Natural killer cell (primary cell): ENCODE data around the gene GATA6. TPM values are rescaled to one million over a fixed set of nuclear protein-coding genes. Genes with fewer than 3 reads are reported as not detected.

Experiments
- ATAC-seq, 3 donors: fragments of 150-1000 bp in 2 of 3; fragments of 200-7000 bp in 1 of 3; cut with Tn5 transposase; 1 replicate in 1 of 3; 2 replicates in 2 of 3; pipeline ENCODE4 v1.10.0; 2021; ENCODE audit warnings: mild to moderate bottlenecking in 2 of 3, moderate library complexity in 2 of 3
- DNase-seq, 2 donors: peaks; one replicate each; pipeline versions ENCODE4 v3.0.0 to v3.0.0-alpha.2; 2013 to 2021; ENCODE audit warnings: mixed read lengths in 1 of 2
- H3K27ac ChIP-seq: one replicate; pipeline ENCODE4 v1.5.1; 2013; ENCODE audit warnings: mild to moderate bottlenecking, low read length
- H3K27me3 ChIP-seq: one replicate; pipeline ENCODE4 v1.6.1; 2013; ENCODE audit warnings: low read length; ENCODE audit not compliant: control insufficient read depth, insufficient read depth
- H3K36me3 ChIP-seq: one replicate; pipeline ENCODE4 v1.6.1; 2013; ENCODE audit warnings: low read length; ENCODE audit not compliant: control insufficient read depth, insufficient read depth
- H3K4me1 ChIP-seq: one replicate; pipeline ENCODE4 v1.6.1; 2013; ENCODE audit warnings: low read length; ENCODE audit not compliant: control insufficient read depth, insufficient read depth
- H3K4me3 ChIP-seq: one replicate; pipeline ENCODE4 v1.5.1; 2013; ENCODE audit warnings: low read length
- H3K9me3 ChIP-seq: one replicate; pipeline ENCODE4 v1.6.1; 2013; ENCODE audit warnings: low read length; ENCODE audit not compliant: control insufficient read depth, insufficient read depth
- H3K27ac Mint-ChIP-seq, 2 donors: one replicate each; pipeline ENCODE4 v1.8.0; 2022; ENCODE audit warnings: mild to moderate bottlenecking in 2 of 2, mixed read lengths in 2 of 2, moderate library complexity in 1 of 2
- H3K27me3 Mint-ChIP-seq, 2 donors: one replicate each; pipeline ENCODE4 v1.8.0; 2022; ENCODE audit warnings: low read depth in 2 of 2, mixed read lengths in 2 of 2
- H3K36me3 Mint-ChIP-seq: one replicate; pipeline ENCODE4 v1.8.0; 2022; ENCODE audit warnings: mixed read lengths
- H3K4me1 Mint-ChIP-seq, 2 donors: one replicate each; pipeline ENCODE4 v1.8.0; 2022; ENCODE audit warnings: mixed read lengths in 2 of 2
- H3K4me3 Mint-ChIP-seq: one replicate; pipeline ENCODE4 v1.8.0; 2022; ENCODE audit warnings: mild to moderate bottlenecking, moderate library complexity, mixed read lengths
- H3K9me3 Mint-ChIP-seq, 2 donors: one replicate each; pipeline ENCODE4 v1.8.0; 2022; ENCODE audit warnings: mixed read lengths in 2 of 2
- WGBS: methylation state at CpG from one replicate; pipeline ENCODE4 v1.1.7; 2013; ENCODE audit warnings: missing lambda C conversion rate; ENCODE audit not compliant: insufficient coverage; 5-methylcytosine and 5-hydroxymethylcytosine counted together
- intact Hi-C: fragments of 100-400 bp; cut with micrococcal nuclease; formaldehyde crosslinking; loops from one replicate; pipeline ENCODE4 v1.14.2; 2022
- total RNA-seq, 4 donors: library from RNA; stranded (reverse); fragments of 120-200 nt in 1 of 4; gene quantifications; one replicate each; pipeline versions ENCODE4 v1.2.3 to v1.2.4, GENCODE V29; 2013 to 2022
- TF ChIP-seq, protein P1 (sequence below): fragments of 200-600 bp; IDR thresholded peaks from one replicate; pipeline ENCODE4 v1.8.0; 2022; ENCODE audit warnings: antibody characterized with exemption

Gene GATA6
- total RNA-seq, 3 donors from 2014 or later (not counting 1 experiment from before 2014, with no cell fraction given): 0.54 to 1.1 (median 1.0) TPM

DNA sequence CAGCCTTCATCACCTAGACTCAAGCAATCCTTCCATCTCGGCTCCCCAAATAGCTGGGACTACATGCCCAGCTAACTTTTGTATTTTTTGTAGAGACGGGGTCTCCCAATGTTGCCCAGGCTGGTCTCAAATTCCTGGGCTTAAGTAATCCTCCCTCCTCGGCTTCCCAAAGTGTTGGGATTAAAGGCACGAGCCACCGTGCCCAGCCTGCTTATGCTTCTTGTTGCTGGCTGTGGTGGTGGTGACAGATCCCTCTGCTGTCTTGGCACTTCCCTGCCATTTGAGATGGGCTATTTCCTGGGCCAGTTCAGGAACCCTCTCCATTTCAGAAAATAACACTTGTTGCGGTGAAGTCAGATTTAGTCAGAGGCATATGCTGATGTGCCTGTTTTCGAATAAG, 28.8 kb downstream of the GATA6 start:
- ATAC-seq (no peak), DNase-seq (no peak)
- Histone ChIP-seq H3K4me1 (no peaks in the 10 kb centered on the region), H3K9me3 (no peaks in the 10 kb centered on the region), H3K27me3 (no peaks in the 10 kb centered on the region), H3K36me3 (no peaks in the 10 kb centered on the region), H3K4me3 (no peak overlapping the region), H3K27ac (no peak overlapping the region)
- no peak overlapping the region for H3K4me3 Mint-ChIP-seq
- H3K27ac Mint-ChIP-seq: no peak overlapping the region
- no peaks in the 10 kb centered on the region for H3K9me3 Mint-ChIP-seq
- H3K36me3 Mint-ChIP-seq: no peaks in the 10 kb centered on the region
- H3K27me3 Mint-ChIP-seq: peaks cover 34 to 46% of the 10 kb centered on the region in 2 donors
- TF ChIP-seq, protein P1, sequence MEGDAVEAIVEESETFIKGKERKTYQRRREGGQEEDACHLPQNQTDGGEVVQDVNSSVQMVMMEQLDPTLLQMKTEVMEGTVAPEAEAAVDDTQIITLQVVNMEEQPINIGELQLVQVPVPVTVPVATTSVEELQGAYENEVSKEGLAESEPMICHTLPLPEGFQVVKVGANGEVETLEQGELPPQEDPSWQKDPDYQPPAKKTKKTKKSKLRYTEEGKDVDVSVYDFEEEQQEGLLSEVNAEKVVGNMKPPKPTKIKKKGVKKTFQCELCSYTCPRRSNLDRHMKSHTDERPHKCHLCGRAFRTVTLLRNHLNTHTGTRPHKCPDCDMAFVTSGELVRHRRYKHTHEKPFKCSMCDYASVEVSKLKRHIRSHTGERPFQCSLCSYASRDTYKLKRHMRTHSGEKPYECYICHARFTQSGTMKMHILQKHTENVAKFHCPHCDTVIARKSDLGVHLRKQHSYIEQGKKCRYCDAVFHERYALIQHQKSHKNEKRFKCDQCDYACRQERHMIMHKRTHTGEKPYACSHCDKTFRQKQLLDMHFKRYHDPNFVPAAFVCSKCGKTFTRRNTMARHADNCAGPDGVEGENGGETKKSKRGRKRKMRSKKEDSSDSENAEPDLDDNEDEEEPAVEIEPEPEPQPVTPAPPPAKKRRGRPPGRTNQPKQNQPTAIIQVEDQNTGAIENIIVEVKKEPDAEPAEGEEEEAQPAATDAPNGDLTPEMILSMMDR: no peak
- intact Hi-C loops: no loop called here
- WGBS: 89% methylated on average over 6 of the region's 7 CpGs
- no peaks in the 10 kb centered on the region for H3K4me1 Mint-ChIP-seq

DNA sequence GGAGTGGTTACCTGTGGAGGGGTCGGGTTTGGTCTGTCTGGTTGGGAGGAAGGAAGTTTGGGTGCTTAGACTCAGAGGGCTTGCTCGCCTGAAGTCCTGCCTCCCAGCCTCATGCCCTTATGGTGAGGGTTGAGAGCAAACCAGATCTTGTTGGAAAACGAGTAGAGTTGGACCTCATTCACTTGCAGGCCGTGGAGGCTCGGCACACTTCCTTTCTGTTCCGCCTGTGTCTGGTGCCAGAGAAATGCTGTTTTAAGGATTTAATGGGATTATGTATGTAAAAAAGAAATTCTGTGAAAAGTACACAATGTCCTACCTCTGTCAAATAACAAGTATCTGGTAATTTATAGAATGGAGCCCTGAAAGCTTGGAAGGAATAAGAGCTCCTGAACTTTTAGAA, 29.6 kb downstream of the GATA6 start:
- TF ChIP-seq, protein P1: no peak
- no peak for ATAC-seq
- WGBS: 43% methylated on average over 6 of the region's 6 CpGs
- Mint-ChIP-seq H3K4me3 (no peak overlapping the region), H3K9me3 (no peaks in the 10 kb centered on the region), H3K36me3 (no peaks in the 10 kb centered on the region), H3K4me1 (no peaks in the 10 kb centered on the region), H3K27me3 (peaks cover 28 to 48% of the 10 kb centered on the region in 2 donors), H3K27ac (no peak overlapping the region)
- no peaks in the 10 kb centered on the region for H3K27me3 ChIP-seq
- H3K4me3 ChIP-seq: no peak overlapping the region
- H3K9me3 ChIP-seq: no peaks in the 10 kb centered on the region
- no peak for DNase-seq
- H3K4me1 ChIP-seq: no peaks in the 10 kb centered on the region
- intact Hi-C loops: no loop called here
- no peak overlapping the region for H3K27ac ChIP-seq
- H3K36me3 ChIP-seq: no peaks in the 10 kb centered on the region

DNA sequence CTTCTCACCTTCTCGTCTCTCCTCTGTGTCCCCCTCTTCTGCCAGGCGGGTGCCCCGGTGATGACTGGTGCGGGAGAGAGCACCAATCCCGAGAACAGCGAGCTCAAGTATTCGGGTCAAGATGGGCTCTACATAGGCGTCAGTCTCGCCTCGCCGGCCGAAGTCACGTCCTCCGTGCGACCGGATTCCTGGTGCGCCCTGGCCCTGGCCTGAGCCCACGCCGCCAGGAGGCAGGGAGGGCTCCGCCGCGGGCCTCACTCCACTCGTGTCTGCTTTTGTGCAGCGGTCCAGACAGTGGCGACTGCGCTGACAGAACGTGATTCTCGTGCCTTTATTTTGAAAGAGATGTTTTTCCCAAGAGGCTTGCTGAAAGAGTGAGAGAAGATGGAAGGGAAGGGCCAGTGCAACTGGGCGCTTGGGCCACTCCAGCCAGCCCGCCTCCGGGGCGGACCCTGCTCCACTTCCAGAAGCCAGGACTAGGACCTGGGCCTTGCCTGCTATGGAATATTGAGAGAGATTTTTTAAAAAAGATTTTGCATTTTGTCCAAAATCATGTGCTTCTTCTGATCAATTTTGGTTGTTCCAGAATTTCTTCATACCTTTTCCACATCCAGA, 31.3 kb downstream of the GATA6 start:
- Histone ChIP-seq H3K4me3 (no peak overlapping the region), H3K4me1 (no peaks in the 10 kb centered on the region), H3K27ac (no peak overlapping the region), H3K9me3 (no peaks in the 10 kb centered on the region), H3K36me3 (no peaks in the 10 kb centered on the region), H3K27me3 (no peaks in the 10 kb centered on the region)
- H3K4me1 Mint-ChIP-seq: no peaks in the 10 kb centered on the region
- H3K36me3 Mint-ChIP-seq: no peaks in the 10 kb centered on the region
- 91% methylated on average over 32 of the region's 32 CpGs for WGBS
- TF ChIP-seq, protein P1: no peak
- H3K9me3 Mint-ChIP-seq: no peaks in the 10 kb centered on the region
- H3K4me3 Mint-ChIP-seq: no peak overlapping the region
- intact Hi-C loops: no loop called here
- no peak for DNase-seq
- no peak for ATAC-seq
- no peak overlapping the region for H3K27ac Mint-ChIP-seq
- H3K27me3 Mint-ChIP-seq: peaks cover 26 to 52% of the 10 kb centered on the region in 2 donors

DNA sequence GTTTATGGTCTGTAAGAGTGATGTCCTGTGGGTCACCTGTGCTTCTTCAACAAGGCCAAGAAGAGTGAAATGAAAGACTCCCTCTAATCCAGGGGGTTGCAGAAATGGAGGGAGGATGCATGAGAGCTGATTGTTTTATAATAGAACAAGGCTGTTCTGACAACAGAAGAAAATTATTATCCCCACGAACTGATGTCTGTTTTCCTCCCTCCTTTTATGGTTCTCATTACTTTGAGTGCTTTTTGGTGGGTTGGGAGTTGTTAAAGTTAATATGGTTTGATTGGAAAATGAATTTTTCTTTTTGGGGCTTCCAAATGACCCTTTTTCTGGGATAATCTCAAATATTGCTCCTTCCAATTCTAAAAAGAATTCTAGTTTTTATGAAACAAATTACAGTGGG, 33.6 kb downstream of the GATA6 start:
- DNase-seq (no peak), ATAC-seq (no peak)
- intact Hi-C loops: no loop called here
- H3K4me3 Mint-ChIP-seq: no peak overlapping the region
- WGBS: no CpG with 5 or more reads among the region's 1 CpG
- H3K4me1 Mint-ChIP-seq: no peaks in the 10 kb centered on the region
- H3K36me3 ChIP-seq: no peaks in the 10 kb centered on the region
- H3K9me3 Mint-ChIP-seq: no peaks in the 10 kb centered on the region
- peaks cover 31 to 50% of the 10 kb centered on the region in 2 donors for H3K27me3 Mint-ChIP-seq
- no peaks in the 10 kb centered on the region for H3K36me3 Mint-ChIP-seq
- no peaks in the 10 kb centered on the region for H3K27me3 ChIP-seq
- H3K9me3 ChIP-seq: no peaks in the 10 kb centered on the region
- TF ChIP-seq, protein P1: no peak
- no peaks in the 10 kb centered on the region for H3K4me1 ChIP-seq
- H3K27ac Mint-ChIP-seq: no peak overlapping the region
- no peak overlapping the region for H3K4me3 ChIP-seq
- H3K27ac ChIP-seq: no peak overlapping the region
